NCI-H1048 (cell line): Measurements from ENCODE around the gene KCNN4.
"Not testable (repeated sequence)": the region's sequence is repeated elsewhere in the genome, so short reads cannot be mapped to it uniquely, and the experiment has no call there.

Experiments
- DNase-seq: peaks from one replicate; lab custom pipeline; 2025; lab: John Stamatoyannopoulos, UW

KCNN4 gene

GRCh38 chr19:43798546-43799409, 18.0 kb upstream of the KCNN4 start:
- peak; percentile 79 for DNase-seq

- no peak for DNase-seq
Measured at GRCh38 chr19:43798026-43798545, 17.3 kb upstream of the KCNN4 start.

DNA sequence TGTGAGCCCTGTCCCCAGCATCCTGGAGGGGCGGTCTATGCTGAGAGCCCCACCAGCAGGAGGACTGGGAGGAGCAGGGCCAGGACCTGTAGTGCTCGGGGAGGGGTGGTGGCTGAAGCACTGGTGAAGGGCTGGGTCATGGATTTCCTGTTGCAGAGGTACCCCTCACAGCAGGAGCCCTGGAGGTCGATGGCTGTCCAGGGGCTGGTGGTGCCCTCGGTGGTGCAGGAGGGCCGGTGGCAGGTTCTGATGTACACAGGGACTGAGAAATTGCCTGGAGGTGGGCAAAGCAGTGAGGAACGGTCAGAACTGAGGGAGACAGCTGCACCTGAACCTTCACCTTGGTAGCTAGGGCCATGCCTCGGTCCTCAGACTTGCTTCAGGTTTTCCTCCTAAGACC, 16.8 kb upstream of the KCNN4 start:
- DNase-seq = no peak

GRCh38 chr19:43797118-43797517, 16.3 kb upstream of the KCNN4 start:
- DNase-seq = no peak

GRCh38 chr19:43790587-43790986, 9.8 kb upstream of the KCNN4 start:
- DNase-seq = no peak

DNA sequence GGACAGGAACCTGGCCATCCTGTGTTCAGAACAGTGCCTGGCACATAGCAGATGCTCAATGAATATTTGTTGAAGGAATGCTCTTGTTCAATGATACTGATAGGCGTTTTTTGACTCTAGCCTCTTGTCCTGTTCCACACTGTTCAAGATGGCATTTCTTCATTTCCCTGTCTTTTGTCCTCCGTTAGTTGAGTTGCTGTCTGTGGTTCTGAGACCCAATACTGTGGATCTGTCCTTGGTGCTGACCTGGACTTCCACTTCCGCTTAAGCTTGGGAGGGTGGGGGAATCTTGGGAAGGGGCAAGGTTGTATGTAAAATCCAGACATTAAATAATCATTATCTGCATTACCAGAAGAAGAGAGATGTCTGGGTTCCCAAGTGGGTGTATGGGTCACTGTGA, 8.3 kb upstream of the KCNN4 start:
- no peak for DNase-seq

DNA sequence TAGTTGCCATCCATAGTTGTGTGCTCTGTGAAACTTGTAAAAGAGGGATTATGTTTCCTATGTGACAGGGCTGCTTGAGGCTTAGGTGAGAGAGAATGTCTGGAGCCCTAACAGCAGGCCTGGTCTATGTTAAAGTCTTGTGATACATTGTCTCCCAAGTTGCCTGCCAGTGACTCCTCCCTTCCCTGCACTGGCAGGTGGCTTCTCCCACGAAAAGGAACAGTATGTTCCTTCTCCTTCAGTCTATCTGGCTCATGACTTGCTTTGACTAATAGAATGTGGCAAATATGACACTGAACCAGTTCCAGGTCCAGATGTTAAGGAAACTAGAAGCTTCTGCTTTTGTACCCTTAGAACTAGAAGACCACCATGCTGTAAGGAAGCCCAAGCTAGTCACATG, 5.9 kb upstream of the KCNN4 start:
- DNase-seq = no peak

DNA sequence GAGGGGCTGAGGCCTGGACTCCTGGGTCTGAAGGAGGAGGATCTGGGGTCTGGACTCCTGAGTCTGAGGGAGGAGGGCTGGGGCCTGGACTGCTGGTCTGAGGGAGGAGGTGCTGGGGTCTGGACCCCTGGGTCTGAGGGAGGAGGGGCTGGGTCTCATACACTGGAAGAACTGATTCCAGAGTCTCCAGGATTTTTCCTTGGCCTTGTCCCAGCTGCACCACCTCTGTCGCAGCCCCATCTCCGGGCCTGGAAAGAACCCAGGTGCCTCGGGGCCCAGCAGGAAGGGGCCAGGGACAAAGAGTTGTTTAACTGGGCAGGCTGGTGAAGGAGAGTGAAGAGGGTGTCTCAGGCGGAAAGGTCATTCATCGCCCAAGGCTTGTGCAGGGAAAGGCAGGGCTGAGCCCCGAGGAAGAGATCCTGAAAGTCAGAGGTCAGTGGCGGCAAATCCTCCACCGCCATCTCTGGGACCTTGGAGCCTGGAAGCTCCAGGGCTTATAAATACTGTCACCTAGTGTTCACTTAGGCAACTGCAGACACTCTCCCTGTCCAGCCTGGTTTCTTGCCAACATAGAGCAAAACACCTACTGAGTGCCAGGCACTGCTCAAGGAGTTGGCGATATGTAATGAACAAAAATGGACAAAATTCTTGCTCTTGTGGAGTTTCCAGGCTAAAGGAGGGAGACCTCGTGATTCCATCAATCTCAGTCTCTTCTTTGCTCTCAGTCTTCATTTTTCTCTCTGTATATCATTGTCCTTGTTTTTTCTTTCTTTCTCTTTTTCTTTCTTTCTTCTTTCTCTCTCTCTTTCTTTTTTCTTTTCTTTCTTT, 4.4 kb upstream of the KCNN4 start:
- peak; percentile 19 for DNase-seq

DNA sequence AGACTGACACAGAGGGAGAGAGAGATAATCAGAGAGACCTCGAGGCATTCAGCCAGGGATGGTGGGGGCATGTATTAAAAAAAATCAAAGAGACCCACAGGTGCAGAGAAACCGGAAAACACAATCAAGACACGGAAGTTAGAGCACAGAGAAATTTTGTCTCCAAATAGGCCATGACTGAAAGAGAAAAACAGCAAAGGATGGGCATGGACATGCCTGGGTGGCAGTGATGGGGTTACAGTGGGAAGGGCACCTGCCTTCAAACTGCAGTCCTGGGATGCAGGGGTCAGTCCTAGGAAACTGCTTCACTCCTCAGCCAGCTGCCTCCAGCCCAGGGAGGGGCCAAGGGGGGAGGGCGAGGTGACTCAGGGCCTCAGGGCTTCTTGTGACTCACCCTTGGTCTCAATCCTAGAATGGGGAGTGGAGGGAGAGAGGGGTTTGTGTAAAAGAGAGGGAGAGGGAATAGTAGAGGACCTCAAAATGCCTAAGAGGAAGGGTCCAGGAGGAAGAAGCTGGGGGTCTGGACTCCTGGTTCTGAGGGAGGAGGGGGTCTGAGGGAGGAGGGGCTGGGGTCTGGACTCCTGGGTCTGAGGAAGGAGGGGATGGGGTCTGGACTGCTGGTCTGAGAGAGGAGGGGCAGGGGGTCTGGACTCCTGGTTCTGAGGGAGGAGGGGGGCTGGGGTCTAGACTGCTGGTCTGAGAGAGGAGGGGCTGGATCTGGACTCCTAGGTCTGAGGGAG, 3.6 kb upstream of the KCNN4 start:
- DNase-seq = no peak

GRCh38 chr19:43783636-43784035, 2.9 kb upstream of the KCNN4 start:
- no peak for DNase-seq

- DNase-seq = no peak
Measured at GRCh38 chr19:43782689-43783231, 2.0 kb upstream of the KCNN4 start.

- no peak for DNase-seq
Measured at GRCh38 chr19:43782311-43782660, 1.5 kb upstream of the KCNN4 start.

GRCh38 chr19:43781630-43782310, 997 bp upstream of the KCNN4 start:
- DNase-seq = no peak

GRCh38 chr19:43779820-43780219, 953 bp downstream of the KCNN4 start:
- no peak for DNase-seq

DNA sequence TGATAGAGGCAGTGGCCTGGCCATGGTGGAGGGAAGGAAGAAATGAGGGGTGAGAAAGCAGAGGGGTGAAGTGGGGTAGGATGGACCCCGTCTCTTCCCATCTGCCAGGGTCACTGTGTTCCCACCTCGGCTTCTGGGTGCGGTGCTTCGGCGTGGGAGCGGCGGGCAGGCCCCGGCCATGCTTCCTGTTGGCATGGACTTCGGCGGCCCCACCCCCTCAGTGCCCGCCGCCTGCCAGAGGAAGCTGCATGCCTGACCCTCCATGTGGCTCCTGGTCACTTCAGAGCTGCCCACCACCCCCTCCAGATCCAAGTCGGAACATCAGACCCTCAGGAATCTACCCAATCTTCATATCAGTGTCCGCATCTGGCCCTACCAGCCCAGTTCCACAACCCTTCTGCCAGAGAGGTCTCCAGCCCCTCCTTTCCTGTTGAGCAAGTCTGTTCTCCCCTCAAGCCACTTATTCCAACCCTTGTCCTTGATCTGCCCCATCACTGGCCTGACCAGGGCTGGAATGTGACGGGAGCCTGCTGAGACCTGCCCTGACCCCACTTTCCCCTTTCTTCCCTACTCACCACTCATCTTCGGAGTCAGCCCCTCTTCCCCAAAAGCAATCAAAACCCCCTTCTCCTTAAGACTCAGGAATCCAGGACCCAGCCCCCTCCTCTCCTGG, 1.5 kb downstream of the KCNN4 start:
- DNase-seq = no peak

GRCh38 chr19:43778651-43779050, 2.1 kb downstream of the KCNN4 start:
- no peak for DNase-seq

DNA sequence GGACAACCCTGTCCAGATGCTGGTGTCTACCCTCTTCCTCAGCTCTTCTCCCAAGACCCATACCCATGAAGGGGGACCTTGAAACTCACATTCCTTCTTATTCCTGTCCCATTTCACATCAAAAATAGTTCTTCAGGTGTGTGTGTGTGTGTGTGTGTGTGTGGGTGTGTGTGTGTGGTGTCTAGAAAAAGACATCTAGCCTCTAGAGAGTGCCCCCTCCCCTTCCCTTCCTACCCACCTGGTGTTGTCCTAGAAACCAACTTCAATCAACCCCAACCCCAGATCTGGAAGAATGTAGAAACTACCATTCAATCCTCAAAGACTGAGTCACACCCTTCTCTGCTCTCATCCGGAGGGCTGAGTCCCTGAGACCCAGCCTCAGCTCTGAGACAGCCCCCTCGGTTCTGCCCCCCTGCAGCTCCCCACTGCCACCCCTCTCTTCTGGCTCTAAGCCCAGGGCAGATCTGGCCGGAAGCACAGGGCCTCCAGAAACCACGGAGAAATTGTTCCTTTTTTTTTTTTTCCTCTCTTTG, 3.5 kb downstream of the KCNN4 start:
- no peak for DNase-seq

- DNase-seq = no peak
Measured at GRCh38 chr19:43776286-43776685, 4.5 kb downstream of the KCNN4 start.

GRCh38 chr19:43775299-43775890, 5.4 kb downstream of the KCNN4 start:
- no peak for DNase-seq

DNA sequence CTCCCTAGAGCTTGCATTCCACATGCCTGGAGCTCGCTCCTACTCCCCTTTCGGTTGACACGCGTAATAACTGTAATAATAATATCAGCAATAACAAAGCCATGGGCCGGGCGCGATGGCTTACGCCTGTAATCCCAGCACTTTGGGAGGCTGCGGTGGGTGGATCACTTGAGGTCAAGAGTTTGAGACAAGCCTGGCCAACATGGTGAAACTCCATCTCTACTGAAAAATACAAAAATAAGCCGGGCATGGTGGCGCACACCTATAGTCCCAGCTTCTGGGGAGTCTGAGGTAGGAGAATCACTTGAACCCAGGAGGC, 5.9 kb downstream of the KCNN4 start:
- not testable (repeated sequence) for DNase-seq
